Fibroblast of the aortic adventitia (primary cell): ENCODE measurements around the gene QDPR. TPM values are rescaled to one million over a fixed set of nuclear protein-coding genes. Genes with fewer than 3 reads are reported as not detected.

Source experiments
- DNase-seq: peaks from one replicate; pipeline ENCODE4 v3.0.0-alpha.2; 2010; ENCODE audit warnings: low read depth
- H3K4me3 ChIP-seq: 2 replicates; pipeline ENCODE4 v1.5.1; 2011; ENCODE audit warnings: low read depth, mild to moderate bottlenecking, control low read depth, low read length, moderate library complexity
- total RNA-seq: library from RNA; depleted of rRNA; stranded (reverse); fragments of >200 nt; gene quantifications from 2 replicates; pipeline ENCODE4 v1.2.3, GENCODE V29; 2012; ENCODE audit warnings: low replicate concordance
- TF ChIP-seq, protein P1 (sequence below): IDR thresholded peaks from 2 replicates; pipeline ENCODE4 v1.5.1; 2011; ENCODE audit warnings: mild to moderate bottlenecking, low read length, control low read depth, inconsistent platforms; ENCODE audit not compliant: insufficient read depth

Gene QDPR
- total RNA-seq, 1 donor, result 38.7 TPM

DNA sequence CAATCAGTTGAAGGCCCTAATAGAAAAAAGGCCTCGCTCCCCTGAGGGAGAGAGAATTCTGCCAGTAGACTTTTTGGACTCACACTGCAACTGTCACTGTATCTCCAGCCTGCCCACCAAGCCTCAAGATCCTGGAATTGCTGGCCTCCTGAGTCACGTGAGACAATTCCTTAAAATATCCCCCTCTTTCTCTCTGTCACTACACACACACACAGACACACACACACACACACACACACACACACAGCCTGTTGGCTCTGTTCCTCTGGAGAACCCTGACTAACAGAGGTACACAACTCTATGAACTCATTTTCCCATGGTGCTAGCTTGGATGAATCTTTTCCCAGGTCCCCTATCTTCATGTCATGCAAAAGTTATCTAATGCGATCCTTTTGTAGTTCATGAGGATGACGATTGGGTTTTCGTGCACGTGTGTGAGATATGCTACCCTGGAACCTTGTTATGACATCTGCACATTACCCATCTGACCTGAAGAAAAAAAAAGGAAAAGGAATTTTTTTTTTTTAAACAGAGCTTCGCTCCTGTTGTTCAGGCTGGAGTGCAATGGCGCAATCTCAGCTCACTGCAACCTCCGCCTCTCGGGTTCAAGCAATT, 16.8 kb upstream of the QDPR start:
- no peak overlapping the region for H3K4me3 ChIP-seq
- no peak for DNase-seq
- TF ChIP-seq, protein P1, sequence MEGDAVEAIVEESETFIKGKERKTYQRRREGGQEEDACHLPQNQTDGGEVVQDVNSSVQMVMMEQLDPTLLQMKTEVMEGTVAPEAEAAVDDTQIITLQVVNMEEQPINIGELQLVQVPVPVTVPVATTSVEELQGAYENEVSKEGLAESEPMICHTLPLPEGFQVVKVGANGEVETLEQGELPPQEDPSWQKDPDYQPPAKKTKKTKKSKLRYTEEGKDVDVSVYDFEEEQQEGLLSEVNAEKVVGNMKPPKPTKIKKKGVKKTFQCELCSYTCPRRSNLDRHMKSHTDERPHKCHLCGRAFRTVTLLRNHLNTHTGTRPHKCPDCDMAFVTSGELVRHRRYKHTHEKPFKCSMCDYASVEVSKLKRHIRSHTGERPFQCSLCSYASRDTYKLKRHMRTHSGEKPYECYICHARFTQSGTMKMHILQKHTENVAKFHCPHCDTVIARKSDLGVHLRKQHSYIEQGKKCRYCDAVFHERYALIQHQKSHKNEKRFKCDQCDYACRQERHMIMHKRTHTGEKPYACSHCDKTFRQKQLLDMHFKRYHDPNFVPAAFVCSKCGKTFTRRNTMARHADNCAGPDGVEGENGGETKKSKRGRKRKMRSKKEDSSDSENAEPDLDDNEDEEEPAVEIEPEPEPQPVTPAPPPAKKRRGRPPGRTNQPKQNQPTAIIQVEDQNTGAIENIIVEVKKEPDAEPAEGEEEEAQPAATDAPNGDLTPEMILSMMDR, result no peak

DNA sequence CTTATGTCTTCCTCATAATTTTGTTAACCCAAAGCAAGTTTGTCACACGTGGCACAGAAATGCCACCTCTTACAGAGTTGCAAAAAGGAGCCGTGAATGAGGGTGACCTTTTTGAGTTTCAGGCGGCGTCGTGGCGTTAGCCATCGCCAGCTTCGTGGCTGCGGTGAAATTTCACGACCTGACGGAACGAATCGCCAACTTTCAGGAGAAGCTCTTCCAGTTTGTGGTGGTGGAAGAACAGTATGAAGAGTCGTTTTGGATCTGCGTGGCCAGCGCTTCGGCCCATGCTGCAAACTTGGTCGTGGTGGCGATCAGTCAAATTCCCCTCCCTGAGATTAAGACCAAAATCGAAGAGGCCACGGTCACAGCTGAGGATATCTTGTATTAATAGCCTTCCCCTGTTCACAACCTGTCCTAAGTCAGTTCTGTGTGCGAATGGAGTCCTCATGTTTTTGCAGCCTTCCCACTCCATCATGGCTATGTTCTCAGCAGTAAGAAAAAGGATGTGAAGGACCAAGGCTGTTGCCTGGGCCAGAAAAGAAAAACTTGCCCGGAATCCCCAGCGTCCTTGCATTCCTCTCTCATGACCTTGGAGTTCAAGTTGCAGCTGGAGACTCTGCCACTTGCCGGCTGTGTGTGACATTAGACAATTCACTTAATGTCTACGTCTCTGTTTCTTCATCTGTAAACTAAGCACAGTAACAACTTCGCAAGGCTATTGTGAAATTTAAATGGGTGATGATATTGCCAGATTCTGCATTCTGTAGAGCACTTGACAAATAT, 15.0 kb upstream of the QDPR start:
- no peak overlapping the region for H3K4me3 ChIP-seq
- TF ChIP-seq, protein P1, result no peak
- no peak for DNase-seq

DNA sequence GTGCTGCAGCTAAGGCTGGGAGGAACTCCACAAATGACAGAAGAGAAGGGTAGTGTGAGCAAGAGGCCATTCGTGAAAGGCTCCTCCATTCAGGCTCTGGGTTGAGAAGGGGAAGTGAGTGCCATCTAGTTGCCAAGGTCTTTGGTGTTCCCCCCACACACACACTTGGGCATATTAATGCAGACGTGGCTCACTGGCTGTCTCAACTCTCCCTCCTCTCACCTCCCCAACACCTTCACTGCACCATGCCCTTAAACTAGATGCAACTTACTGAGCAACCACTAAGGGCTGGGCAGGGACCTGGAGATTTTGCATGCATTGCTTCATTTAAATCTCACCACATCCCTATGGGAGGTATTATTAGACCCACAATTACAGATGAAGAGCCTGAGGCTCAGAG, 11.8 kb upstream of the QDPR start:
- no peak overlapping the region for H3K4me3 ChIP-seq
- TF ChIP-seq, protein P1, result no peak
- DNase-seq, result no peak

DNA sequence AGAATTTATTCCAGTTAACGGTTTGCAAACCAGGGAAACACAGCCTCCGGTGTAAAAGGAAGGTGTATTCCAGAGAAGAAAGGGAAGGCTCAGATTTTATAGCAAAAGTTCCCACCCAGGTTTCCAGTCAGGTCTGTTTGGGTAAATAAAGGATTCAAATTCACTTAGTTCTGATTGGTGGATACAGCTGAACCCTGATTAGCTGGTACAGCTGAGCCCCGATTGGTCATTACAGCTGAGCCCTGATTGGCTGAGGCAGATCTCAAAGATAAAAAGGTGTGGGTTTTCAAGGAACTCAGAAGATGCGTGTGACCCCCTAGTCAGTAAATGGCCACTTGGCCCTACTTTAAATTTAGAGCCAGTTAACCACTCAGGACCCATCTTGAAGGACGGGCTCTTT, 9.7 kb upstream of the QDPR start:
- no peak for DNase-seq
- H3K4me3 ChIP-seq, result no peak overlapping the region
- TF ChIP-seq, protein P1, result no peak

DNA sequence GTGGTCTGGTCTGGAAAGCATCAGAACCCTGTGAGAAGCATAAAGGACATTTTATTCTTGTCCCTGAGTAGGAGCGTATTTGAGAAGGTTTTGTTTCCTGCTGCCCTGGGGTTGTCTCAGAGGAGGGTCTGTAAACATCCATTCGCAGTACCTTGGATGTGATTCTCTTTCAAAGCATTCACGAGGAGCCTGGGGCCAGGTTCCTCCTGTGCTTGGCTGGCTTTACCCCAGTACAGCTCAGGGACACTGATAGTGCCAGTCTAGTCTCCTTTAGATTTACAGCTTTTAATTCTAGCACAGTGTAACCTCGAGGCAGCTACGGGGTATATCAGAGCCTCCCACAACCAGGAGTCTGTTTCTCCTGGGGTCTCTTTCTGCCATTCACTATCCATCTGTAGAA, 5.8 kb upstream of the QDPR start:
- H3K4me3 ChIP-seq, result no peak overlapping the region
- DNase-seq, result no peak
- TF ChIP-seq, protein P1, result no peak

DNA sequence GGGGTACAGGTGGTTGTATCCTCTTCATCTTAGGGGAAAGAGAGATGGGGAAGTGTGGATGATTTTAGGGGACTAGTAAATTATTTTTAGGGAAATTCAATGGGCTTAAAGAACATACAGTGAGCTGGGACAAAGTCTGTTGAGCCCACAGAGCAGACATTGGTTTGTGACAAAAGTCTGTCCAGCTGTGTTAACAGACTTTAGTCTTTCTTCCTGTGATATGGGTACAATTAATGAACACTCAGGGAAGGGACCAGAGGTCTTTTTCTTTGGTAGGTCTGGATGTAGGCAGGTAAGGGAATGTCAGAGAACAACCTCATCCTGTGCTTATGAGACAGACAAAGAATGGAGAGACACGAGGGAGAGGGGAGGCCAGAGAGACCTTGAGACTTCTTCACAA, 5.1 kb upstream of the QDPR start:
- no peak overlapping the region for H3K4me3 ChIP-seq
- no peak for DNase-seq
- TF ChIP-seq, protein P1, result no peak
